ENCODE measurements around the gene NOS1.

The NOS1 gene

GRCh38 chr12:117363056-117363662, 1.7 kb upstream of the NOS1 start:
- no peak for ATAC-seq

DNA sequence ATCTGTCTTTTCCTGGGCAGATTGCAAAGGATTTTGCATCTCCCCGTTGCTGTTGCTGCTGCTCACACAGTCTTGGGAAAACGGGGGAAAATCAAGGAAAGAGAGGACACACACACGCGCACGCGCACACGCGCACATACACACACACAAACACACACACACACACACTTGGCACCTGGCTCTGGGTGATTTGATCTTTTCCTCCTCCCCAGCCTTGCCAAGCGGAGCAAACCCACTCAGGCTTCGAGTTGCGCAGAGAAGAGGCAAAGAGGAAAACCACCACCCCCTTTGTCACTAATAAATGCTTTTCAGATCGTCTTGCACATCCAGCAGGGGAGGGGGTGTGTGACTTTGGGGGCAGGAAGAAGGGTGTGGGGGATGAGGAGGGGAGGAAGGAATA, 965 bp upstream of the NOS1 start:
- ATAC-seq, result no peak

- no peak for ATAC-seq
These were observed 479 bp upstream of the NOS1 start for GRCh38 chr12:117361905-117362304.

- ATAC-seq, result no peak
These were observed 677 bp downstream of the NOS1 start for GRCh38 chr12:117360551-117361346.

DNA sequence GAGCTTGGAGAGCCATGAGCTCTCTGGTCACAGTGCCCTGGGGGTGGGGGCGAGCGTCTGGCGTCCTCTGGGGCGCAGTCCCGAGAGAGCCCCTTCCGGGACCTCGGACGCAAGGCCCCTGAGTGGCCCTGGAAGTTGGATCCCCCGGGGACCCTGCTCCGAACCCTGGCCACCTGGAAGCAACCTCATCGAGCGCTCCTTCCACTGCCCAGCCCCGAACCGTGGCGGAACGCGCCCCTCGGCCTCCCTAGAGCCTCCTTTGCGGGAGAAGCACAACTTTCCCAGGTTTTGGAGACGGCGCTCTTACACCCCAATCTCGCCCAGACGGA, 1.2 kb downstream of the NOS1 start:
- no peak for ATAC-seq

- no peak for ATAC-seq
These were observed 2.2 kb downstream of the NOS1 start for GRCh38 chr12:117359029-117359845.

- ATAC-seq, result no peak
These were observed 5.4 kb downstream of the NOS1 start for GRCh38 chr12:117356048-117356447.

GRCh38 chr12:117352883-117353282, 8.5 kb downstream of the NOS1 start:
- no peak for ATAC-seq

DNA sequence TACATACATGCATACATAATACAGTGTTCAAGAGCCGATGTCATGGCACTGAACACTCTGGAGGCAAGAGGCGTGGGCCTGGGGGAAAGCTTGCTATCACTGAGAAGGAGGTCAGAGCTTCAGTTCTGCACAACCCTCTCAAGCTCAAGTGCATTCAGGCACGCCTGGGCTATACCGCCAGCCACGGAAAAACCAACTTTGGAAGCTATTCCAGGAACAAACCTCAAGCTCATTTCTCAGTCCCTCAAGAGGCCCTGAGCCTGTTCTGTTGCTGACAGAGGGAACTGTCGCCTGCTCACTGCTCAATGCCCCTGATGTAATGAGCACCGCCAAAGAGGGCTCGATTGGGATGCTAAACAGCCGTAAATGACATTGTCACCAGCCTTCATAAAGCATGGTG, 9.2 kb downstream of the NOS1 start:
- no peak for ATAC-seq

DNA sequence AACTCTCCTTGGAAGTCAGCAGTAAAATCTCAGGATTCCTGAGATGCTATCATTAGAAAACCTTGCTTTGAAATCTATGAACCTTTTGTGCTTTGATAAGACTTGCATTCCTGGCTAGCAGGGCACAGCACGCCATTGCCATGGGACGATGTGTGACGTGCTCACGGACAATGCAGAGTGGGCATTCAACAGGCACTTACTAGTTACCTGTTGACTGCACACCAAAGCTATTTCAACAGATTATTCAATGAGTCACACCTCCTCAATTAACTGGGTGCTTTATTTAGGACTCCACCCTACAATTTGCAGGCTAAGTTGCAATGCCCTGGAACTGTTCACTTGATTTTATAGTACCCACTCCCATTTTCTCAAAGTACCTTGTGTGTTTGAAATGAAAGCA, 11.3 kb downstream of the NOS1 start:
- no peak for ATAC-seq

- no peak for ATAC-seq
These were observed 13.8 kb downstream of the NOS1 start for GRCh38 chr12:117347588-117347987.

DNA sequence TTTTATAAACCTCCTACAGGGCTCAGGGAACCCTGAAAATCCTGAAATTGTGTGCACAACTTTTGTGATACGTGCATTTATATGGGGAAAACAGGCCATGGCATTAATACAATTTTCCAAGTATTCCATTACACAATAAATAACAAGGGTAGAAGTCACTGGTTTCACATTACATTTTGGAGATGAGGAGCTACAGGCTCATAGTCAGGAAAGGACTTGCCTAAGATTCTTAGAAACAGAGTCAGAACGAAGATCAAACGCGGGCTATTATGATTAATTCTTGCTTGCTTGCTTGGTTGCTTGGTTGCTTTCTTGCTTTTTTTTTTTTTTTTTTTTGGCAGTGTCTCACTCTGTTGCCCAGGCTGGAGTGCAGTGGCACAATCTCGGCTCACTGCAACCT, 16.7 kb downstream of the NOS1 start:
- ATAC-seq, result no peak

- ATAC-seq, result no peak
These were observed 17.6 kb downstream of the NOS1 start for GRCh38 chr12:117343849-117344248.

DNA sequence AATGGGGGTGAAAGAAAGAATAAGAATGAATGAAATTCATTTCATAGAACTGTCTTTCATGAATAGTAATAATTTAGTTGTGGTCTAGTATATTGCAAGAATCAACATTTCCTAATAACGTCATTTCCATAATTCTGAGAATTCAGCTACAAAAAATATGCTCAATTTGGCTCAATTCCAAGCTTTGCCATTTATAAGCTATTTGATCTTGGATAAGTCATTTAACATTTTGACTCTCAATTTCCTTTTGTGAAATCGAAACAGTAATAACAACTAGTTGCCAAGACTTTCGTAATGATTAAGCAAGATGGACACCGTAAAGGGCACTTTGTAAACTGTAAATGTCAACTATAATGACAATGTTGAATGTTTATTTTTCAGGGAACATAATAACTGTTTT, 18.1 kb downstream of the NOS1 start:
- ATAC-seq, result no peak

DNA sequence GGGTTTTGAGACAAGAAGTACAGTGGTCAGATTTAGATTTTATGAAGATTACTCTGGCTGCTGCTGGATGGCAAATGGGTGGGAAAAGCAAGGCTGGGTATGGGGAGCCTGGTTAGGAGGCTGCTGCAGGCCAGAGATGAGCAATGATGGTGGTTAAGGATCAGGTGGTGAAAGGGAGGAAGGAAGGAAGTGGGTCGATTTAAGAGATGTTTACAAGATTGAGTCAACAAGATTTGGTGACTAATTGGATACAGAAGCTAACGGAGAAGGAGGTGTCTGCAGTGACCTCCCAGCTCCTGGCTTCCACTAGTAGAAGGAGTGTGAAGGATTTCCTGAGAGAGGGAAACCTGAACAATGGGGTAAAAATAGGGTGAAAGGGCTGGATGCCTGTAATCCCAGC, 18.7 kb downstream of the NOS1 start:
- ATAC-seq, result no peak

DNA sequence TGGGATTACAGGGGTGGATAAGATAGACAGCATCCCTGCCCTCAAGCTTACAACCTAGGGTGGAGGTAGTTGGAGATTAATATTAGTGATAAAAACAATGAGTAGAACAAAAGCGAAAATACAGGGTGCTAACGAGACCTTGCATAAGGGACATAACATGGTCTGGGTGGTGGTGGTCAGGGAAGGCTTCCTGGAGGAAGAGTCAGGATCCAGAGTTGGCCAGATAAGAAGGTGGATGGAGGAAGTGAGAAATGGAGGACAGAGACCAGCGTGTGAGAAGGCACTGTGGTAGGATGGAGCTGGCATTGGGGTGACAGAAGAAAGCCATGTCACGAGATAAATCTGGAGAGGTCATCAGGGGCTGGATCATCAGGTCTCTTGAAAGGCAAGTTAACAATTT, 19.2 kb downstream of the NOS1 start:
- no peak for ATAC-seq

DNA sequence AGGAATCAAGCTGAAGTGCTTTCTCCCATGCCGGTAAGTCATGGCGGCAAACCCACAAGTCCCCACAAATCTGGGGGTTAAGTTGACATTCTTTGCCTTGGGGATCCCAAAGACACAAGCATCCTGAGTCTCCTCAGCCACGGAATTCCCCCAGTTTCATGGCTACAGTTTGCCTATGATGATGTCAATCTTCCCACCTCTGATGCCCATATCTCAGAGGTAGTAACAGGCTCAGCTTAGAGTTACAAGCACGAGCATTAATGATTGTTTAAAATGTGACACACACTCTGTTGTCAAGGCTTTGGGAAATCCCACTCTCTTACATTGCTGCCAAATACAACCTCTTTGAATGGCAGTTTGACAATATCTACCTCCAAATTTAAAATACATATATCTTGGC, 22.3 kb downstream of the NOS1 start:
- ATAC-seq, result no peak

DNA sequence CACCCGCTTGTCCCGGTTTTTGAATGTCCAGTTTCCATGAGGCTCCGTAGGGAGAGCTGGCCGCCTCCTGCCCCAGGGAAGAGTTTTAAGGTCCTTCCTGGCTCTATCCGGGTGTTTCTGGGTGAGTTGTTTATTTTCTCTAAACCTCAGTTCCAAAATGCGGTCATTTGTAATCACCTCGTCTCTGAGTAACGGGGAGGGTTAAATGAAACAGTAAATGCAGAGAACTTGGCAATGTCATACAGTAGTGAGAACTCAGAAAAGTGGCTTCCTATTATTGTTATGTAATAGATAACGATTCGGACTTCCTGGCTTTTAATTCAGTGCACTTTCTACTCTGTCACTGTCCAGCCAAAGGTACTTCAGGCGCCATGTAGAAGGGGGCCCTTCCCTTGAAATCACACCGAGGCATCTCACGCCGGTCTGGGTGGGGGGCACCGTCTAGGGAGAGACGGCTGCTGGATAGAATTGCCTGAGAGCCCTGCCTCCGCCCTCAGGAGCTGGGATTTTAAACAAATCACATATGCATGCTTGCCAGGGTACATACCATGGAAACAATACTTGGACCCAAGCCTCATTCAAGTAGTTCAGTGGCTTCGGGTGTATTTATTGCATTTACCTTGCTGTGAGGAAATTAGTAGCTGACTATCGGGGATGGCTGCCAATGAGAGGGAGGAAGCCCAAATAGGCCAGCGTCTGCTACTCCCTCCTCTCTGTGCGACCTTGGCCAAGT, 26.4 kb downstream of the NOS1 start:
- no peak for ATAC-seq

DNA sequence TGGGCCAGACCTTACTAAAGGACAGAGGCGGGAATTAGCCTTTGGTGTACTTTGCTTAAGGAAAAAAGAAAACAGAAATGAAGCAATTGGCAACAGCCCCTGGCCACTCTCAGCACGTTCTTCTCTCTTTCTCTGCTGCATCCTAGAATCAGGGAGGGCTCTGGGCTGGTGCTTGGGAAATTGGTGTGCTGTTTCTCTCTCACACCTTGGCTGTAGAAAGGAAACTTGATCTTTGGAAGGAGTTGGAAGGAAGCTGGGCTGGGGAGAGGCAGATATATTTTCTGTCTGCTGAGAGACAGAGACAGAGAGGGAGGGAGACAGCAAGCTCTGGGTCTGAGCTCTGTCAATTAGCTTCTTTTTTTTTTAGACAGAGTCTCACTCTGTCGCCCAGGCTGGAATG, 27.4 kb downstream of the NOS1 start:
- ATAC-seq, result no peak

DNA sequence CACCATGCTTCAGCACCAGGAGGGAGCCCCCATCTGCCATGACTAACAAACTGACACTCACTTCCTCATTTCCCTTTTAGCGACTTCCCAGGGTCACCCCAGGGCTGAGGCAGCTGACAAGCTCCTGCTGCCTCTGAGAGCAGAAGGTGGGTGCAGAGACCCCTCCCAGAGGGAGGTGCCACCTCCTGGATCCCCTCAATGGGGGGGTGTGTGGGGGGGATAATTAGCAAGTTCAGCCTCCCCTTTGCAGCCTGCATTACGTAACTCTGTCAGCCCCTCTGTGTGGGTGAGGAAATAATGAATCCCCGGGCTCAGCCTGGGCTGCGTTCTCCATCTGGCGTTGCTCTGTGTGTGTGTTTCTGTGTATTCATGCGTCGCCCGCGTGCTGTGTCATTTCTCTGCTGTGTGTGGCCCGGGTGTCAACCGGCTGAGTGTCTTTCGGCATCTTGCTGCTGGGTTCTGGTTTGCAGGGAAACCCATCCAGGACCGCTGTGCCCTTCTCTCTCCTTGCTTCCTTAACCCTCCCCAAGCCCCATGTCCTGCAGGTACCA, 28.0 kb downstream of the NOS1 start:
- ATAC-seq, result no peak

DNA sequence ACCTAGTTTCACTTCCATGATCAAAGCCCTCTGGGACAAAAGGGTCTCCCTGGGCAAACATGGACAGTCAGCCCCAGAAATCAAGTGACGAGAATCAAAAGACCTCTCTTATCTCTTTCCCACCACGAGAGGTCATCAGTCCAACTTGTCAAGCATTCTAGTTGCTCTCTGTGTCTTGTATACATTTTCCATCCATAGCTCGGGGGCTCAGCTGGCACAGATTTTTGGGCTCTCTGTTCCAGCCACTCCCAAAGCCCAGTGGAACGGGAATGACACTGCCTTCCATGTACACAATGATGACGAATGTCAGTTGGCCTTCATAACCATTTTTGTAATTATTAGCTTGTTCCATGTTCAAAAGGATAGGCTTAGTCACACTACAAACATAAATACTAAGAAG, 29.7 kb downstream of the NOS1 start:
- ATAC-seq, result no peak

GRCh38 chr12:117330441-117331113, 30.8 kb downstream of the NOS1 start:
- ATAC-seq, result no peak
